Measurements from ENCODE around the gene NPEPPS. TPM values are rescaled to one million over a fixed set of nuclear protein-coding genes. Genes with fewer than 3 reads are reported as not detected.
A peak's percentile ranks its signal among the peaks of the same experiment; 100 is the strongest.
"Not testable (repeated sequence)": the region's sequence is repeated elsewhere in the genome, so short reads cannot be mapped to it uniquely, and the experiment has no call there.

Gene NPEPPS
- polyA plus RNA-seq, 1 donor (not counting 4 experiments of a cell fraction or from before 2014, with no cell fraction given) = 122 TPM

- H3K9ac ChIP-seq (ENCODE audit: control insufficient read depth, extremely low read depth, insufficient read depth, low read length); H3K9me3 ChIP-seq (ENCODE audit: control insufficient read depth, low read depth, low read length); H3K79me2 ChIP-seq (ENCODE audit: control insufficient read depth, insufficient read depth, low read length); H3K4me1 ChIP-seq (ENCODE audit: control insufficient read depth, extremely low read depth, insufficient read depth, low read length); H3K9me1 ChIP-seq (ENCODE audit: control insufficient read depth, extremely low read depth, insufficient read depth, low read length); H3K27me3 ChIP-seq (ENCODE audit: control insufficient read depth, extremely low read depth, insufficient read depth, low read length); H2AFZ ChIP-seq (ENCODE audit: control insufficient read depth, low read length); H3K4me2 ChIP-seq (ENCODE audit: control insufficient read depth, extremely low read depth, insufficient read depth, low read depth, low read length); H4K20me1 ChIP-seq (ENCODE audit: control insufficient read depth, extremely low read depth, insufficient read depth, low read length); H3K4me3 ChIP-seq (ENCODE audit: control insufficient read depth in 2 of 3, extremely low read depth in 1 of 3, insufficient read depth in 2 of 3, low read depth in 1 of 3, low read length in 3 of 3); H3K36me3 ChIP-seq (ENCODE audit: control insufficient read depth in 2 of 2, extremely low read depth in 1 of 2, insufficient read depth in 2 of 2, low read length in 2 of 2); DNase-seq (ENCODE audit: low read depth, low spot score); dilution Hi-C loops (cut with MboI; ENCODE audit: extremely low pct_ligation_motif_present, low sequenced_read_pairs); H3K27ac ChIP-seq (ENCODE audit: control insufficient read depth, insufficient read depth, low read length): not testable (repeated sequence)
- TF ChIP-seq, protein P1, sequence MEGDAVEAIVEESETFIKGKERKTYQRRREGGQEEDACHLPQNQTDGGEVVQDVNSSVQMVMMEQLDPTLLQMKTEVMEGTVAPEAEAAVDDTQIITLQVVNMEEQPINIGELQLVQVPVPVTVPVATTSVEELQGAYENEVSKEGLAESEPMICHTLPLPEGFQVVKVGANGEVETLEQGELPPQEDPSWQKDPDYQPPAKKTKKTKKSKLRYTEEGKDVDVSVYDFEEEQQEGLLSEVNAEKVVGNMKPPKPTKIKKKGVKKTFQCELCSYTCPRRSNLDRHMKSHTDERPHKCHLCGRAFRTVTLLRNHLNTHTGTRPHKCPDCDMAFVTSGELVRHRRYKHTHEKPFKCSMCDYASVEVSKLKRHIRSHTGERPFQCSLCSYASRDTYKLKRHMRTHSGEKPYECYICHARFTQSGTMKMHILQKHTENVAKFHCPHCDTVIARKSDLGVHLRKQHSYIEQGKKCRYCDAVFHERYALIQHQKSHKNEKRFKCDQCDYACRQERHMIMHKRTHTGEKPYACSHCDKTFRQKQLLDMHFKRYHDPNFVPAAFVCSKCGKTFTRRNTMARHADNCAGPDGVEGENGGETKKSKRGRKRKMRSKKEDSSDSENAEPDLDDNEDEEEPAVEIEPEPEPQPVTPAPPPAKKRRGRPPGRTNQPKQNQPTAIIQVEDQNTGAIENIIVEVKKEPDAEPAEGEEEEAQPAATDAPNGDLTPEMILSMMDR (optimal IDR thresholded peaks at IDR 0.05 in 1 of 3, IDR thresholded peaks at IDR 0.05 in 1 of 3, conservative IDR thresholded peaks at IDR 0.05 in 1 of 3; ENCODE audit: extremely low read depth in 1 of 3, insufficient read depth in 2 of 3, low read length in 3 of 3) = peak in 2 of 3 experiments; percentile 46 to 47
- FAIRE-seq = peak; percentile 48
Observed at GRCh38 chr17:47500620-47501019, 30.3 kb upstream of the NPEPPS start.

DNA sequence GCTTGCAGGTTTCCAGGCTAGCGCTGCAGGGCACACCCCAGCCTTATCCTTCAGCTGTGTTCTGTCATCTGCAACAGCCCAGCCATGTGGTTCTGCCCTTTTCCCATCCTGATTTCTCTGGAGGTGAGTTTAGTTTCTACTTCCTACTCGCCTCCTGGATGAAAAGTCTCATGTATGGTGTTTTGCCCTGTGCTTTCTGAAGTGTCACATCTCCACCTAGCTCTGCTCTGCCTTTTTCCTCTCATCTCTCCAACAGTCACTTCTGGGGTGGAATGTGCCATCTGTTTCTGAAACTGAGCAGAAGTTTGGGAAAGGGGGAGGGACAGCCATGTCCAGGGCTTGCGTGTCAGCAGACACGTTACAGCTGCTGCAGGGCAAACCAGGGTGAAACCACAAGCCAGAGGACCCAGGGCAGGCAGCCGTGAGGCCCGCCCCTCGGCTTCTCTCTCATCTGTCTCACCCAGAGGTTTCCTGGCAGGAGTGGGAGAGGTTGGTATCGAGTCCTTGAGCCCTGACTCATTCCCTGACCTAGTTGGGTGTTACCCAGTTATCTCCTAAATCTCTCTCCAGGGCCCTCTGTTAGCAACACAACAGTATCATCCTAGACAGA is 28.7 kb upstream of the NPEPPS start:
- peak overlapping the region; percentile 78 for H3K27ac ChIP-seq (ENCODE audit: control insufficient read depth, insufficient read depth, low read length)
- H3K9me1 ChIP-seq (ENCODE audit: control insufficient read depth, extremely low read depth, insufficient read depth, low read length); DNase-seq (ENCODE audit: low read depth, low spot score); H3K27me3 ChIP-seq (ENCODE audit: control insufficient read depth, extremely low read depth, insufficient read depth, low read length); H3K9me3 ChIP-seq (ENCODE audit: control insufficient read depth, low read depth, low read length); dilution Hi-C loops (cut with MboI; ENCODE audit: extremely low pct_ligation_motif_present, low sequenced_read_pairs); H3K36me3 ChIP-seq (ENCODE audit: control insufficient read depth in 2 of 2, extremely low read depth in 1 of 2, insufficient read depth in 2 of 2, low read length in 2 of 2); H3K79me2 ChIP-seq (ENCODE audit: control insufficient read depth, insufficient read depth, low read length); H3K4me1 ChIP-seq (ENCODE audit: control insufficient read depth, extremely low read depth, insufficient read depth, low read length); H4K20me1 ChIP-seq (ENCODE audit: control insufficient read depth, extremely low read depth, insufficient read depth, low read length); H3K4me3 ChIP-seq (ENCODE audit: control insufficient read depth in 2 of 3, extremely low read depth in 1 of 3, insufficient read depth in 2 of 3, low read depth in 1 of 3, low read length in 3 of 3): not testable (repeated sequence)
- FAIRE-seq = peak; percentile 95
- H3K9ac ChIP-seq (ENCODE audit: control insufficient read depth, extremely low read depth, insufficient read depth, low read length) = peak overlapping the region; percentile 60
- peak overlapping the region; percentile 68 for H3K4me2 ChIP-seq (ENCODE audit: control insufficient read depth, extremely low read depth, insufficient read depth, low read depth, low read length)
- H2AFZ ChIP-seq (ENCODE audit: control insufficient read depth, low read length) = peak overlapping the region; percentile 76

DNA sequence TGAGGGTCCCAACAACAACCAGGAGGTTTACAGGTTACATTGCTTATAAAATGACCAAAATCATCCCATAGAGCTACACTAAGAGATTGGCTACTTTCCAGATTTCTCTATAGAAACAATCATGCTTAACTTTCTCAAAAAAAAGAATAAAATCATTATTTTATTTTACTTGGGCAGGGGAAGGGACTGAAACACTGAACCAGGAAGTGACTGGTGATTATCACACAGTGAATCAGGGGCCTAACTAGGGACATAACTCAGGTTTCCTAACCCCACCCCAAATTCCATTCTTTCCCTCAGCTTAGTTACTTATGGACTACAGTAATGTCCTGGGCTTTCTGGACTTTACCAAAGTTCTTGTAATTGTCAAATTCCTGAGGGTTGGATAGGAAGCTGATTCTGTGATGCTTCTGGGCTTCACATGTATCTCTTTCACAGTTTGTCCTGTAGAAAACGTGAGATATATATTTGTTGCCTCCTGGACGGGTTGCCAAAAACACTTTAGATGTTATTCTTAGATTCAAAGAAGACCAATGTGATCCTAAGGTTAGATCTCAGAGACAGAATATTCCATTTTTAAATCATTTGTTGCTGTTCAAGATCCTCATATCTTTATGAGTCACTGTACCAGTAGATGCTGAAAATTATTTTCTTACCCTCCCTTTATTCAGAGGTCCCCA is 28.0 kb upstream of the NPEPPS start:
- H3K27ac ChIP-seq (ENCODE audit: control insufficient read depth, insufficient read depth, low read length) = peak overlapping the region; percentile 78
- not testable (repeated sequence) for H3K4me1 ChIP-seq (ENCODE audit: control insufficient read depth, extremely low read depth, insufficient read depth, low read length); H3K4me3 ChIP-seq (ENCODE audit: control insufficient read depth in 2 of 3, extremely low read depth in 1 of 3, insufficient read depth in 2 of 3, low read depth in 1 of 3, low read length in 3 of 3)

GRCh38 chr17:47511701-47512146 is 19.2 kb upstream of the NPEPPS start:
- H3K9me1 ChIP-seq (ENCODE audit: control insufficient read depth, extremely low read depth, insufficient read depth, low read length); FAIRE-seq; H3K36me3 ChIP-seq (ENCODE audit: control insufficient read depth in 2 of 2, extremely low read depth in 1 of 2, insufficient read depth in 2 of 2, low read length in 2 of 2); H3K9me3 ChIP-seq (ENCODE audit: control insufficient read depth, low read depth, low read length); H3K4me1 ChIP-seq (ENCODE audit: control insufficient read depth, extremely low read depth, insufficient read depth, low read length); H3K79me2 ChIP-seq (ENCODE audit: control insufficient read depth, insufficient read depth, low read length); H3K4me3 ChIP-seq (ENCODE audit: control insufficient read depth in 2 of 3, extremely low read depth in 1 of 3, insufficient read depth in 2 of 3, low read depth in 1 of 3, low read length in 3 of 3); H3K27me3 ChIP-seq (ENCODE audit: control insufficient read depth, extremely low read depth, insufficient read depth, low read length); dilution Hi-C loops (cut with MboI; ENCODE audit: extremely low pct_ligation_motif_present, low sequenced_read_pairs); H4K20me1 ChIP-seq (ENCODE audit: control insufficient read depth, extremely low read depth, insufficient read depth, low read length); DNase-seq (ENCODE audit: low read depth, low spot score): not testable (repeated sequence)
- H3K27ac ChIP-seq (ENCODE audit: control insufficient read depth, insufficient read depth, low read length) = peak overlapping the region; percentile 65
- peak overlapping the region; percentile 56 for H3K4me2 ChIP-seq (ENCODE audit: control insufficient read depth, extremely low read depth, insufficient read depth, low read depth, low read length)
- peak overlapping the region; percentile 63 for H2AFZ ChIP-seq (ENCODE audit: control insufficient read depth, low read length)
- H3K9ac ChIP-seq (ENCODE audit: control insufficient read depth, extremely low read depth, insufficient read depth, low read length) = peak overlapping the region; percentile 58

More for the DNA sequence above, 28.0 kb upstream of the NPEPPS start:
- H3K4me2 ChIP-seq (ENCODE audit: control insufficient read depth, extremely low read depth, insufficient read depth, low read depth, low read length) = peak overlapping the region; percentile 45
- peak overlapping the region; percentile 33 for H3K9ac ChIP-seq (ENCODE audit: control insufficient read depth, extremely low read depth, insufficient read depth, low read length)
- H3K9me1 ChIP-seq (ENCODE audit: control insufficient read depth, extremely low read depth, insufficient read depth, low read length); H3K36me3 ChIP-seq (ENCODE audit: control insufficient read depth in 2 of 2, extremely low read depth in 1 of 2, insufficient read depth in 2 of 2, low read length in 2 of 2); H4K20me1 ChIP-seq (ENCODE audit: control insufficient read depth, extremely low read depth, insufficient read depth, low read length); H3K79me2 ChIP-seq (ENCODE audit: control insufficient read depth, insufficient read depth, low read length); H2AFZ ChIP-seq (ENCODE audit: control insufficient read depth, low read length); dilution Hi-C loops (cut with MboI; ENCODE audit: extremely low pct_ligation_motif_present, low sequenced_read_pairs); H3K9me3 ChIP-seq (ENCODE audit: control insufficient read depth, low read depth, low read length); H3K27me3 ChIP-seq (ENCODE audit: control insufficient read depth, extremely low read depth, insufficient read depth, low read length); DNase-seq (ENCODE audit: low read depth, low spot score): not testable (repeated sequence)
- FAIRE-seq = peak; percentile 66

All from keratinocyte (primary cell).